AG10803 (cell line): ENCODE data around the gene SIRPB2.

ENCODE experiments used
- DNase-seq: peaks from one replicate; pipeline ENCODE4 v3.0.0; 2010; ENCODE audit warnings: low read depth
- H3K4me3 ChIP-seq: 2 replicates; pipeline ENCODE4 v1.5.1; 2011; ENCODE audit warnings: mild to moderate bottlenecking, low read length, control low read depth
- CTCF ChIP-seq: conservative IDR thresholded peaks from 2 replicates; pipeline ENCODE4 v1.5.1; 2011; ENCODE audit warnings: mild to moderate bottlenecking, low read length, control low read depth, inconsistent platforms

Gene SIRPB2

GRCh38 chr20:1467082-1467354 lies 24.2 kb downstream of the SIRPB2 start:
- H3K4me3 ChIP-seq = no peak overlapping the region
- TF ChIP-seq CTCF = no peak
- no peak for DNase-seq

DNA sequence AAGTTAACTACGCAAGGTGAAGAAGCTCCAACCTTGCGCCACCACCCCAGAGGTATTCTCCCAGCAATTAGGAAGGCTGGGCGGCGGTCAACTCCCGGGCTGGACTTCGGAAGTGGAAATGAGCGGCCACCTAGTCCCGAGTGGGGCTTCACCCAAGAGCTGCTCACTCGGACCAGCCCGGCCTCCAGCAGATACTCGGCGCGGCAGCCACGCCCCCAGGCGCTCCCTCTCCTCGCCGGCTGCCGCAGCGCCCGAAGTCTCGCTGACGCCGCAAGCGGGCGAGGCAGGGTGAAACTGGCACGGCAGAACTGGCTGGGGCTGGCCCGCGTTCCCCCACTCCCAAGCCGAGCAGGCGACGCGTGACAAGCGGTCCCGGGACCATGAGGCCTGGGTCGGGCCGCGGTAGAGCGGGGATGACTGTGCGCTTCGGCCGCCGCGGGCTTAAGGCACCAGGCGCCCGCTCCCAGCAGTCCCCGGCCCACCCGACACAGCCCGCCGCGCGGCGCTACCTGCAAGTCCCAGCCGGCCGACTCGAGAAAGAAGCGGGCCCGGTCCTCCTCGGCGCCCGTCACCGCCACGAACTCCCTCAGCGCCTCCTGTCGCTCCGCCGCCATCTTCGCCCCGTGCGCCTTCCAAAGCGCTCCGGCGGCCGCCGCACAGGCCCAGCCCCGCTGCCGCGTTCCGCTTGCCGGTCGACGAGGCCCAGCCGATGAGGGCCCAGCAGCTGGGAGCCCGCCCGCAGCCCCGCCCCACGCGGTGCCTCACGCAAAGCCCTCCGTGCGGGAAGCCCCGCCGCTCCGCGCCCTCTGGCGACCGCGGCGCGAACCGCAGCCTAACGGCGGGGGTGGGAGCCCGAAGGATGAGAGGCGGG lies 24.8 kb downstream of the SIRPB2 start, which contains the start of gene NSFL1C:
NSFL1C (minus strand) TSS at position 639 of the 871 bp plus-strand sequence; CDS start at position 614, 25 bp downstream.
- peak; percentile 64 for TF ChIP-seq CTCF
- peak within 1 kb of the TSS; percentile 82 for H3K4me3 ChIP-seq
- DNase-seq = peak; percentile 94

GRCh38 chr20:1465470-1466210 lies 25.6 kb downstream of the SIRPB2 start:
- DNase-seq = peak; percentile 35
- H3K4me3 ChIP-seq = peak overlapping the region; percentile 82
- no peak for TF ChIP-seq CTCF

DNA sequence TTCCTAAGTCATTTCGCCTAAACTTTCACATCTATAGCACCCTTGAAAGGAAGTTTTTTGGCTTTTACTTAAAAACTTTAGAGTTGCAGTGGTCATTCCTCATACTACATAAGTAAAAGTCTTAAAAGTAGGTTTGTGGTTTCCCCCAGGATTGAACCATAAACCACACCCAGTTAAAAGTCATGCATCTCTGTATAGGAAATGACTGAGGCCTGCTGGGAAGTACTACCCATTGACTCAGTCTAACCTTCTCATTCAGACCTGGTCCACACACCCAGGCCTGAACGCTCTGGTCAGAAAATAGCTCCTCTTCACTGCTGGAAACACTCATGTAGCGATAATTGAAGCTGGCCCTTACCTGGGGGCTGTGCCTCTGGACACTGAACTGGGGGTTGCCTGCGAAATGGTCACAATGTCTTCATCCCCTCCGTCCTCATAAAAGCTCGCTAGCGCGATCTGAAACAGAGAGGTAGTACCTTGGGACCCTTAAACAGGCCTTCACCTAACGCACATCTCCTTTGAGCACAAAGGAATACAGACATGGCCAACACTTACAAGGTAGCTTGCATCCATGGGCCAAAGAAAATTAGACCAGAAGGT lies 27.1 kb downstream of the SIRPB2 start:
- H3K4me3 ChIP-seq = no peak overlapping the region
- DNase-seq = no peak
- no peak for TF ChIP-seq CTCF

DNA sequence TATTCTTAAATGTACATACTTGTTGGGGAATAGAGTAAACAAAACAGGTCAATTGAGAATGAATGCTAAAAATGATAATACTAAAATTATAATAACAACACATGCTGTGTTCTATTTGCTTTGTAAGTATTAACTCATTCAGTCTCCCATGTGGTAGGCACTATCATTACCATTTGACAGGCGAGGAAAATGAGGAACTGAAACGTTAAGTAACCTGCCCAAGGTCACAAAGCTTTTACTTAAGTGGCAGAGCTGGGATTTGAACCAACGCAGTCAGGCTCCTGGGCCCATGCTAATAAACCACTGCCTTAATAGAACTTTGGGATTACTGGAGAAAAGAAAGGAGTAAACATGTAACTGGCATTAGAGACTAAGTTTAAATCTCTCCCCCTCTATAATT lies 28.4 kb downstream of the SIRPB2 start:
- no peak for TF ChIP-seq CTCF
- H3K4me3 ChIP-seq = no peak overlapping the region
- no peak for DNase-seq

DNA sequence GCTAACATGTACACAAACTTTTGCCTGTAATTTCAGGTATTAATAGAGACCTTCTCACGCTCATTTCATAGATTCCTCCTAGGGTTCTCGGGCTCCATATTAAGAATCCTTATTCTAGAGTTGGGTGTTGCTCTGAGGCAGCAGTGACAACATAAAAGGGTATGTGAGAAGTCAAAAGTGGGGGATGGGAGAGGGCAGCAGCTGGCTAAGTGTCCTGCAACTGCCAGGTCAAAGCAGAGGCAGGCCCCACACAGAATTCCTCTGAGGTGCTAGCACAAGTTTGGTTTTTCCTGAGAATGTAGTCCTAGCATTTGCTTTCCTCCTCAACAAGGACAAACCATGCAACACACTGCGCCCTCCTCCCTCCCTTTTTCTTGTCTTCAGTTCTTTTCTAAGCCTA lies 29.2 kb downstream of the SIRPB2 start:
- no peak for DNase-seq
- no peak for TF ChIP-seq CTCF
- H3K4me3 ChIP-seq = no peak overlapping the region

DNA sequence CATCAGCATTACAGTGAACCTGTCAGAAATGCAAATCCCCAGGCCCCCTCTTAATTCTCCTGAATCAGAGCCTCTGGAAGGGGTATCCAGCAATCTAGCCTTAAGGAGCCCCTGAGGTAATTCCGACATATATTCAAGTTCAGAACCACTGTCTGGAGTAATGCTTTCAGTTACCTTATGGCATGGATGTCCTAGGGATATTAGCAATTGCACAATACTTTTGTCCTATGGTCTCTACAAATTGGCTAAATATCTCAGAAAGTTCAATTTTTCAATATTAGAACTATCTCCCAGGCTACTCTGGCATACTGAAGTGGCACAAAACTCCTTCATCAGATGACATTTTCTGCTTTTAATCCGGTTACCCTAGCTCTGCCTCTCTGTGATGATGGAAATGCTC lies 30.9 kb downstream of the SIRPB2 start:
- no peak for TF ChIP-seq CTCF
- H3K4me3 ChIP-seq = no peak overlapping the region
- no peak for DNase-seq
